ENCODE measurements around the gene ZSWIM1. TPM values are rescaled to one million over a fixed set of nuclear protein-coding genes. Genes with fewer than 3 reads are reported as not detected.

The ZSWIM1 gene
- total and polyA plus RNA-seq, 10 of the 15 experiments (the other 5 are each of a cell fraction or from before 2014, with no cell fraction given) = 2.4 to 16.0 (median 9.8) TPM

DNA sequence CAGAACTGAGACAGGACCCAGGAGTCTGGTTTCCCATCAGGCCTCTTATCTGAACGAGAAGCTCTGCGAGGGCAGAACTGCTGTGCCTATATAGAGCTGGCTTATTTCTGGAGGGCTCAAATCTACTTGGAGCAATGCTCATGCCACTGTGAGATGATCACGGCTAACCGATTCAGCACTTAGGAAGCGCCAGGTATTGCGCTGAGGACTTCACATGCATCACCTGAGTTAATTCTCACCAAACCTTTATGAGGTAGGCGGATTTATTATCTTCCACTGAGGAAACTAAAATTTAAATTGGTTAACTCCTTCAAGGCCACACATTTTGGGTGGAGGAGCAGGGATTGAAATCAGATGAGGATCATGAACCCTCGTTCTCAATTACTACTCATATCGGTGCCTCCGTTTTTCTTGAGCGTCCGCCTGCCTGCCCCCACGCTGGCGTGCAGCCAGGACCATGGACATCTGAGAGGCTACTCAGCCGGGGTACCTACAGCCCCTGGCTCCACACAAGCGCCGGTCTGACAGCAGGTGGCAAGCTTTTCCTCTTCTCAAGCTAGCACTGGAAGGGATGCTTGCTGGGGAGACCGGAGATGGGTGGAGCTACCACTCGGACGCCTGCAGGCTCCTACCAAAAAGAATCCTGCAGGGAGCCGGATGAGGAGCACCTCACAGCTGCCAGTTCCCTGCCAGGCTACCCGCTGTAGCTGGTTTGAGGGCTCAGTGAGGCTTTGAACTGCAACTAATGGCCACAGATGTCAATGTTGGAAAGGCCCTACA is 52.4 kb downstream of the ZSWIM1 start (continued):
- TF ChIP-seq, protein P1, sequence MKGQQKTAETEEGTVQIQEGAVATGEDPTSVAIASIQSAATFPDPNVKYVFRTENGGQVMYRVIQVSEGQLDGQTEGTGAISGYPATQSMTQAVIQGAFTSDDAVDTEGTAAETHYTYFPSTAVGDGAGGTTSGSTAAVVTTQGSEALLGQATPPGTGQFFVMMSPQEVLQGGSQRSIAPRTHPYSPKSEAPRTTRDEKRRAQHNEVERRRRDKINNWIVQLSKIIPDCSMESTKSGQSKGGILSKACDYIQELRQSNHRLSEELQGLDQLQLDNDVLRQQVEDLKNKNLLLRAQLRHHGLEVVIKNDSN (IDR thresholded peaks at IDR 0.05; ENCODE audit: borderline replicate concordance, extremely low read length, insufficient read depth, low read depth, low read length) = no peak
- TF ChIP-seq POLR2AphosphoS5 (IDR thresholded peaks at IDR 0.05; ENCODE audit: low read length) (peak; percentile 46; the same call in 1 of the 2 replicates), GATAD2B (conservative IDR thresholded peaks at IDR 0.05; ENCODE audit: low read depth) (no peak)

DNA sequence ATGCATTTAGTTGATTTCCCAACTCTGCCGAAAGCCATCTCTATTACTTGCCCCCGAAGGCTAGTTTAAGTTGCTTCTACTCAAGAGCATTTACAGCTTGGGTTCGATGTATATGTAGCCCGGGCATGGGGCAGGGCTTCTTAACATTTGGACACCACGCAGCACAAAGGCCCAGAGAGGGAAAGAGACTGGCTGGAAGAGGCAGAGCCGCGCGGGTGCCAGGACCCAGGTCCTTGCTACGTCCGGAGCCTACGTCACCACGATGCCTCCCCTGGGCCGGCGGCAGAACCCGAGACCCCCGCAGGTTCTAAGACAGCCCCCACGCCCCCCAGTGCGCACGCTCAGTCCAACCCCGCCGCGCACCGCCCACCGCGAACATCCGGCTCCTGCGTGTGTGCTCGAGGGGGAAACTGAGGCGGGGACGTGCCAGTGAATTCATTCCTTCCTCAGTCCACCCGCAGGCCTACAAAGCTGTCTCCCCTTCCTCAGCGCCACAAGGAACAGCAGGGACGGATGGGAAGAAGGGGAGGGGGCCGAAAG is 53.1 kb downstream of the ZSWIM1 start:
- Histone ChIP-seq H3K9me3 (replicated peaks; ENCODE audit: control insufficient read depth, insufficient read depth, low read length) (no peaks in the 10 kb centered on the region), H3K79me2 (ENCODE audit: control insufficient read depth, insufficient read depth, low read length) (peaks cover 23% of the 10 kb centered on the region), H4K20me1 (ENCODE audit: control insufficient read depth, insufficient read depth) (no peaks in the 10 kb centered on the region), H3K27ac (ENCODE audit: control insufficient read depth, insufficient read depth) (peak overlapping the region; percentile 97), H3K36me3 (ENCODE audit: control insufficient read depth in 2 of 2, insufficient read depth in 2 of 2, low read length in 1 of 2) (peaks cover 4 to 8% of the 10 kb centered on the region in 2 experiments; a peak in 3 of 4 replicates), H3K4me2 (ENCODE audit: control insufficient read depth, insufficient read depth) (peak overlapping the region; percentile 93), H3K4me3 (peak overlapping the region; percentile 75), H3K9ac (ENCODE audit: control insufficient read depth, insufficient read depth, low read length) (peak overlapping the region; percentile 97), H2AFZ (ENCODE audit: control insufficient read depth, low read depth, low read length) (peak overlapping the region; percentile 91), H3K4me1 (ENCODE audit: control insufficient read depth, insufficient read depth, low read length) (peaks cover 5% of the 10 kb centered on the region; the same call in 1 of the 2 replicates), H3K27me3 (replicated peaks in 1 of 2; ENCODE audit: control insufficient read depth in 2 of 2, insufficient read depth in 2 of 2, low read length in 1 of 2) (no peaks in the 10 kb centered on the region)
- SMC1A ChIA-PET (ENCODE audit: uncharacterized antibody, unreplicated experiment) = interaction anchor here (1.0 to 4.1 kb wide), 11 partner anchors 12 to 135 kb away, joined by 3 to 33 read pairs (median 5); partner anchors contain the start of genes ACOT8 and SNX21
- WGBS (ENCODE audit: insufficient coverage, insufficient replicate concordance, low lambda C conversion rate, missing lambda C conversion rate) = 1% methylated on average over 33 of the region's 34 CpGs
- TSS peak; percentile 93 for BruUV-seq (replicated peaks)
- peak; percentile 27 for FAIRE-seq
- POLR2A ChIA-PET = interaction anchor here (0.7 to 2.9 kb wide), 20 partner anchors 9 to 1049 kb away, joined by 3 to 50 read pairs (median 6); partner anchors contain the start of genes ACOT8, CTSA, NEURL2 and PLTP
- no peak for DNase-seq (ENCODE audit: low read depth, low spot score)
- intact Hi-C loops (cut with micrococcal nuclease; ENCODE audit: unreplicated experiment) = loop anchor here (1.0 to 2.0 kb wide), 3 partner anchors 37 to 77 kb away; partner anchors contain the start of genes ACOT8, CTSA, NEURL2 and ZSWIM3
- in situ Hi-C loops (cut with MboI) = no loop called here
- RAD21 ChIA-PET (ENCODE audit: unreplicated experiment) = interaction anchor here (0.7 to 5.5 kb wide), 16 partner anchors 8 to 154 kb away, joined by 3 to 66 read pairs (median 6); partner anchors contain the start of gene ZSWIM1
- CTCF ChIA-PET = interaction anchor here (0.6 to 6.5 kb wide), 21 partner anchors 9 to 473 kb away, joined by 3 to 79 read pairs (median 5); partner anchors contain the start of genes ELMO2 and ZSWIM1
- ATAC-seq = peak; percentile 54
- TF ChIP-seq SMC3 (IDR thresholded peaks at IDR 0.05; ENCODE audit: borderline replicate concordance, low read length) (no peak), MYC (IDR thresholded peaks at IDR 0.05; ENCODE audit: insufficient read depth, insufficient read length, insufficient replicate concordance, low read length, severe bottlenecking) (peak; percentile 11), EGR1 (IDR thresholded peaks at IDR 0.05; ENCODE audit: borderline replicate concordance in 1 of 2, low read depth in 2 of 2, low read length in 2 of 2) (0 out of 3 replicates have a peak, but pooled peaks of 1 of the 2 experiments have one; percentile 31)
- TF ChIP-seq, protein P2, sequence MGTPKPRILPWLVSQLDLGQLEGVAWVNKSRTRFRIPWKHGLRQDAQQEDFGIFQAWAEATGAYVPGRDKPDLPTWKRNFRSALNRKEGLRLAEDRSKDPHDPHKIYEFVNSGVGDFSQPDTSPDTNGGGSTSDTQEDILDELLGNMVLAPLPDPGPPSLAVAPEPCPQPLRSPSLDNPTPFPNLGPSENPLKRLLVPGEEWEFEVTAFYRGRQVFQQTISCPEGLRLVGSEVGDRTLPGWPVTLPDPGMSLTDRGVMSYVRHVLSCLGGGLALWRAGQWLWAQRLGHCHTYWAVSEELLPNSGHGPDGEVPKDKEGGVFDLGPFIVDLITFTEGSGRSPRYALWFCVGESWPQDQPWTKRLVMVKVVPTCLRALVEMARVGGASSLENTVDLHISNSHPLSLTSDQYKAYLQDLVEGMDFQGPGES (IDR thresholded peaks at IDR 0.05) = 0 out of 2 replicates have a peak, but pooled peaks have one; percentile 5
- TF ChIP-seq, protein P3, sequence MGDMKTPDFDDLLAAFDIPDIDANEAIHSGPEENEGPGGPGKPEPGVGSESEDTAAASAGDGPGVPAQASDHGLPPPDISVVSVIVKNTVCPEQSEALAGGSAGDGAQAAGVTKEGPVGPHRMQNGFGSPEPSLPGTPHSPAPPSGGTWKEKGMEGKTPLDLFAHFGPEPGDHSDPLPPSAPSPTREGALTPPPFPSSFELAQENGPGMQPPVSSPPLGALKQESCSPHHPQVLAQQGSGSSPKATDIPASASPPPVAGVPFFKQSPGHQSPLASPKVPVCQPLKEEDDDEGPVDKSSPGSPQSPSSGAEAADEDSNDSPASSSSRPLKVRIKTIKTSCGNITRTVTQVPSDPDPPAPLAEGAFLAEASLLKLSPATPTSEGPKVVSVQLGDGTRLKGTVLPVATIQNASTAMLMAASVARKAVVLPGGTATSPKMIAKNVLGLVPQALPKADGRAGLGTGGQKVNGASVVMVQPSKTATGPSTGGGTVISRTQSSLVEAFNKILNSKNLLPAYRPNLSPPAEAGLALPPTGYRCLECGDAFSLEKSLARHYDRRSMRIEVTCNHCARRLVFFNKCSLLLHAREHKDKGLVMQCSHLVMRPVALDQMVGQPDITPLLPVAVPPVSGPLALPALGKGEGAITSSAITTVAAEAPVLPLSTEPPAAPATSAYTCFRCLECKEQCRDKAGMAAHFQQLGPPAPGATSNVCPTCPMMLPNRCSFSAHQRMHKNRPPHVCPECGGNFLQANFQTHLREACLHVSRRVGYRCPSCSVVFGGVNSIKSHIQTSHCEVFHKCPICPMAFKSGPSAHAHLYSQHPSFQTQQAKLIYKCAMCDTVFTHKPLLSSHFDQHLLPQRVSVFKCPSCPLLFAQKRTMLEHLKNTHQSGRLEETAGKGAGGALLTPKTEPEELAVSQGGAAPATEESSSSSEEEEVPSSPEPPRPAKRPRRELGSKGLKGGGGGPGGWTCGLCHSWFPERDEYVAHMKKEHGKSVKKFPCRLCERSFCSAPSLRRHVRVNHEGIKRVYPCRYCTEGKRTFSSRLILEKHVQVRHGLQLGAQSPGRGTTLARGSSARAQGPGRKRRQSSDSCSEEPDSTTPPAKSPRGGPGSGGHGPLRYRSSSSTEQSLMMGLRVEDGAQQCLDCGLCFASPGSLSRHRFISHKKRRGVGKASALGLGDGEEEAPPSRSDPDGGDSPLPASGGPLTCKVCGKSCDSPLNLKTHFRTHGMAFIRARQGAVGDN (IDR thresholded peaks at IDR 0.05) = no peak
- TF ChIP-seq, protein P4, sequence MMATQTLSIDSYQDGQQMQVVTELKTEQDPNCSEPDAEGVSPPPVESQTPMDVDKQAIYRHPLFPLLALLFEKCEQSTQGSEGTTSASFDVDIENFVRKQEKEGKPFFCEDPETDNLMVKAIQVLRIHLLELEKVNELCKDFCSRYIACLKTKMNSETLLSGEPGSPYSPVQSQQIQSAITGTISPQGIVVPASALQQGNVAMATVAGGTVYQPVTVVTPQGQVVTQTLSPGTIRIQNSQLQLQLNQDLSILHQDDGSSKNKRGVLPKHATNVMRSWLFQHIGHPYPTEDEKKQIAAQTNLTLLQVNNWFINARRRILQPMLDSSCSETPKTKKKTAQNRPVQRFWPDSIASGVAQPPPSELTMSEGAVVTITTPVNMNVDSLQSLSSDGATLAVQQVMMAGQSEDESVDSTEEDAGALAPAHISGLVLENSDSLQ (IDR thresholded peaks at IDR 0.05) = no peak; the same call in 1 of the 2 replicates

All from GM12878 (cell line).